HG03571 (cell line): ENCODE measurements around the gene PRR5L.

Experiments used
- ATAC-seq: cut with Tn5 transposase; IDR thresholded peaks from one replicate; pipeline ENCODE4 v1.9.1; 2021; ENCODE audit not compliant: unreplicated experiment

PRR5L gene

GRCh38 chr11:36399236-36399635 lies 103.1 kb downstream of the PRR5L start:
- no peak for ATAC-seq

- ATAC-seq = no peak
Measured at GRCh38 chr11:36399745-36400144, 103.7 kb downstream of the PRR5L start.

GRCh38 chr11:36400766-36401455 lies 104.8 kb downstream of the PRR5L start:
- ATAC-seq = no peak

GRCh38 chr11:36402568-36403170 lies 106.6 kb downstream of the PRR5L start:
- ATAC-seq = no peak

GRCh38 chr11:36403661-36404060 lies 107.6 kb downstream of the PRR5L start:
- ATAC-seq = no peak

- ATAC-seq = no peak
Measured at GRCh38 chr11:36404831-36405230, 108.7 kb downstream of the PRR5L start.

GRCh38 chr11:36405585-36406367 lies 109.7 kb downstream of the PRR5L start:
- ATAC-seq = no peak

GRCh38 chr11:36407356-36407755 lies 111.3 kb downstream of the PRR5L start:
- no peak for ATAC-seq

GRCh38 chr11:36408498-36409136 lies 112.5 kb downstream of the PRR5L start:
- ATAC-seq = no peak

- no peak for ATAC-seq
Measured at GRCh38 chr11:36409152-36409816, 113.2 kb downstream of the PRR5L start.

GRCh38 chr11:36411202-36411640 lies 115.1 kb downstream of the PRR5L start:
- peak; percentile 86 for ATAC-seq

- no peak for ATAC-seq
Measured at GRCh38 chr11:36412781-36413383, 116.8 kb downstream of the PRR5L start.

GRCh38 chr11:36417154-36417553 lies 121.1 kb downstream of the PRR5L start:
- peak; percentile 61 for ATAC-seq

GRCh38 chr11:36419791-36420424 lies 123.8 kb downstream of the PRR5L start:
- ATAC-seq = no peak

- no peak for ATAC-seq
Measured at GRCh38 chr11:36421546-36422155, 125.6 kb downstream of the PRR5L start.

GRCh38 chr11:36425561-36426081 lies 129.5 kb downstream of the PRR5L start:
- no peak for ATAC-seq

GRCh38 chr11:36426226-36426848 lies 130.2 kb downstream of the PRR5L start:
- ATAC-seq = no peak

- no peak for ATAC-seq
Measured at GRCh38 chr11:36427079-36427478, 131.0 kb downstream of the PRR5L start.

GRCh38 chr11:36427876-36428275 lies 131.8 kb downstream of the PRR5L start:
- no peak for ATAC-seq
